ENCODE measurements around the gene PKNOX1. TPM values are rescaled to one million over a fixed set of nuclear protein-coding genes. Genes with fewer than 3 reads are reported as not detected.

The PKNOX1 gene
- total RNA-seq, 1 experiment from 2014 or later = 30.6 TPM

DNA sequence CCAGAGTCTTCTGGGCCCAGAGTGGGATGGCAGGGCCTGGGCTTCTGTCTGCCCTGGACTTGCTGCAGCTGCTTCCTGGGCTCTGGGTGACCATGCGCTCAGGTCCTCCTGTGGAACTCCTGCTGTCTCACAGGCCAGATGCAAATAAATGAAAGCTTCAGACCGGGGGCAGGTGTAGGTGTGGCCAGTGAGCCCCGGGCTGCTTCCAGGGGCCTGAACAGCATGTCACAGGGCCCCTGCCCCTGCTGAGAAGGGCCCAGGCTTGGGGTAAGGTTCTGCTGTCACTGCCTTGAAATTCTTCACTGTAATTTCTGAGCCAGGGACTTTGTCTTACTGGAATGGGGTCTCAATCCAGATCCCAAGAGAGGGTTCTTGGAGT is 2.5 kb upstream of the PKNOX1 start:
- peaks cover 4% of the 10 kb centered on the region for H3K9me3 ChIP-seq (ENCODE audit: low read depth, low read length, poor library complexity, severe bottlenecking)
- H3K27me3 ChIP-seq (replicated peaks; ENCODE audit: insufficient read depth, low read depth, low read length, poor library complexity) = no peaks in the 10 kb centered on the region
- no peak overlapping the region for H3K27ac ChIP-seq (ENCODE audit: low read depth, low read length, poor library complexity, severe bottlenecking)
- H3K36me3 ChIP-seq (ENCODE audit: insufficient read depth, low read length, poor library complexity, severe bottlenecking) = peaks cover 5% of the 10 kb centered on the region
- BruUV-seq (replicated peaks) = no TSS peak
- no peak for DNase-seq (ENCODE audit: low spot score)
- intact Hi-C loops (cut with micrococcal nuclease; ENCODE audit: unreplicated experiment) = loop anchor here (5.0 kb wide), 1 partner anchor 50 kb away; no protein-coding TSS in a partner anchor
- ChIA-PET CTCF (no interaction called here), POLR2A (ENCODE audit: low non-redundant PET) (no interaction called here)
- no peak for TF ChIP-seq EZH2 (IDR thresholded peaks at IDR 0.05; ENCODE audit: borderline replicate concordance, low read depth, low read length, poor library complexity, severe bottlenecking)
- H3K4me1 ChIP-seq (ENCODE audit: insufficient read depth, low read length, poor library complexity, severe bottlenecking) = peaks cover 7% of the 10 kb centered on the region
- H3K4me3 ChIP-seq (ENCODE audit: low read depth, low read length, poor library complexity, severe bottlenecking) = no peak overlapping the region

DNA sequence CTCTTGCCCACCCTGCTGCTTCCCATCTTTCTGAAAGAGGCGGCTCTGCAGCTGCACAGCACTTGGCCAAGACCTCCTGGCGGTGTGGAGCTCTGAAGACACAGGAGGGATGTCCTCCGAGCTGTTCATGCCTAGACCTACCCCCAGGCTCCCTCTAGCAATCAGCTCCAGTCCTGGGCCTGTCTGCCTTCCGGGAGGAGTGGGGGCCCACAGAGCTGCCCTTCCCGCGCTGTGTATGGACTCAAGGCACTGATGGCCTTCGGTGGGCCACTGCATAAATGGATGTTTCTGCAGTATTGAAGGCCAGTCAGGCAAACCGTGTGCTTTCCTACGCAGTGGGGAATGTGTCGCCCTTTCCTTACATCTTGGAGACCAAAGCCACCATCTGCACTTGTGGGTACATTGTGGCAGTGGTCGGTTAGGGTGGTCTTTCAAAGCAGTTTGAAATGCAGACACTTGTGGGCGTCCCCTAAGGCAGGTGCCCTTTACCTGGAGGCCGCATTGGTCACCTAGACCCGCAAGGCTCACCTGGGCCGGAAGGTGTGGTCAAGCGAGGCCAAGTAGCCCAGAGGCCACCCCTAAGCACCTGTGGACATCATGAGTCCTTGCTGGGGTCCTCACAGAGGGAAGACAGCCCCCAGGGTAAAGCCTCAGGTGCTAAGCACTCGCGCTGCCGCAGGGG is 912 bp upstream of the PKNOX1 start:
- intact Hi-C loops (cut with micrococcal nuclease; ENCODE audit: unreplicated experiment) = loop anchor here (5.0 kb wide), 1 partner anchor 51 kb away; no protein-coding TSS in a partner anchor
- Histone ChIP-seq H3K9me3 (ENCODE audit: low read depth, low read length, poor library complexity, severe bottlenecking) (peaks cover 11% of the 10 kb centered on the region), H3K27me3 (replicated peaks; ENCODE audit: insufficient read depth, low read depth, low read length, poor library complexity) (no peaks in the 10 kb centered on the region), H3K4me3 (ENCODE audit: low read depth, low read length, poor library complexity, severe bottlenecking) (peak overlapping the region; percentile 40), H3K4me1 (ENCODE audit: insufficient read depth, low read length, poor library complexity, severe bottlenecking) (peaks cover 7% of the 10 kb centered on the region), H3K27ac (ENCODE audit: low read depth, low read length, poor library complexity, severe bottlenecking) (peak overlapping the region; percentile 77), H3K36me3 (ENCODE audit: insufficient read depth, low read length, poor library complexity, severe bottlenecking) (peaks cover 11% of the 10 kb centered on the region)
- BruUV-seq (replicated peaks) = no TSS peak
- TF ChIP-seq EZH2 (IDR thresholded peaks at IDR 0.05; ENCODE audit: borderline replicate concordance, low read depth, low read length, poor library complexity, severe bottlenecking) = no peak
- TF ChIP-seq, protein P1, sequence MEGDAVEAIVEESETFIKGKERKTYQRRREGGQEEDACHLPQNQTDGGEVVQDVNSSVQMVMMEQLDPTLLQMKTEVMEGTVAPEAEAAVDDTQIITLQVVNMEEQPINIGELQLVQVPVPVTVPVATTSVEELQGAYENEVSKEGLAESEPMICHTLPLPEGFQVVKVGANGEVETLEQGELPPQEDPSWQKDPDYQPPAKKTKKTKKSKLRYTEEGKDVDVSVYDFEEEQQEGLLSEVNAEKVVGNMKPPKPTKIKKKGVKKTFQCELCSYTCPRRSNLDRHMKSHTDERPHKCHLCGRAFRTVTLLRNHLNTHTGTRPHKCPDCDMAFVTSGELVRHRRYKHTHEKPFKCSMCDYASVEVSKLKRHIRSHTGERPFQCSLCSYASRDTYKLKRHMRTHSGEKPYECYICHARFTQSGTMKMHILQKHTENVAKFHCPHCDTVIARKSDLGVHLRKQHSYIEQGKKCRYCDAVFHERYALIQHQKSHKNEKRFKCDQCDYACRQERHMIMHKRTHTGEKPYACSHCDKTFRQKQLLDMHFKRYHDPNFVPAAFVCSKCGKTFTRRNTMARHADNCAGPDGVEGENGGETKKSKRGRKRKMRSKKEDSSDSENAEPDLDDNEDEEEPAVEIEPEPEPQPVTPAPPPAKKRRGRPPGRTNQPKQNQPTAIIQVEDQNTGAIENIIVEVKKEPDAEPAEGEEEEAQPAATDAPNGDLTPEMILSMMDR (conservative IDR thresholded peaks at IDR 0.05; ENCODE audit: low read depth, low read length) = no peak
- DNase-seq (ENCODE audit: low spot score) = no peak
- CTCF ChIA-PET = no interaction called here
- POLR2A ChIA-PET (ENCODE audit: low non-redundant PET) = interaction anchor here (0.6 to 0.7 kb wide), 2 partner anchors 19 to 41 kb away, joined by 3 read pairs; no protein-coding TSS in a partner anchor

DNA sequence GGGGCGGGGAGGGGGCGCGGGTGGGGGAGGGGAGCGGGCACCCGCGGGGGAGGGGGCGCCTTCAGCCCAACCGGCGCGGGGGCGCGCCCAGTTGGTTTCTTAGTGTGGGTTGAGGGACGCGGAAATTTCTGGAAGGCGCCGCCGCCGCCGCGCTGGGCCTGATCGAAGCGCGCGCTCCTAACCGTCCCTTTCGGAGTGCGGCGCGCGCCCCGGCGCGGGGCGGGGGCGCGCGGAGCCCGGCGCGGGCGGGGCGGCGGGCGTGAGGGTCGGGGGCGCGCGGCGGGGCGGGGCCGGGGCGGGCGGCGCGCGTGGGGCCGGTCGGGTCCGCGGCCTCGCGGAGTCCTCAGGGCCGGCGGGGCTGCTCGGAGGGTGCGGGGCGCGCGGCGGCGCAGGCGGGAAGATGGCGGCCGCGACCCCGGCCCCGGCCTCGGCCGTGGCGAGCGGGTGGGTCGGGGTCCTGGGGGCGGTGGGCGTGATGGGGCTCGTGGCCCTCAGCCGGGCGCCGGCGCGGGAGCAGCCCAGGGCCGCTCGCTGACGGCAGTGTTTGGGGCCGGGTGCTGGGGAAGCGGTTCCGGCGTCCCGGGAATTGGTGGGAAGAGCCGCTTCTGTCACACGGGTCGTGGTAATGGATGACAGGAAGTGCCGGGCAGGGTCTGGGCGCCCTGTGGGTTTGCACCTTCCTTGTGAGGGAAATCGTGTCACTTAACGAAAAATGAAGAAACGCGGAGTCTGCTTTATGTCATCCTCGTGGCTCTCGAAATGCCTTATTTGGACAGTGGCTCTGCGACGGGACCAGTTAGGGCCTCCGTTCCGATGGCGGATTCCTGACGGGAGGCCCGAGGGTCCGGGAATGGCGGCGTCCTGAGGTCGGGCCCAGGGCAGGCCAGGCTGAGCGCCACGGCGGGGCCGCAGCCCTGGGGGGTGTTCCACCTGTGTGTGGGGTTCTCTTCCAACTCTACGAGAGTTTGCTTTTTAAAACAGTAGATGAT is 764 bp downstream of the PKNOX1 start:
- Histone ChIP-seq H3K9me3 (ENCODE audit: low read depth, low read length, poor library complexity, severe bottlenecking) (peaks cover 11% of the 10 kb centered on the region), H3K4me3 (ENCODE audit: low read depth, low read length, poor library complexity, severe bottlenecking) (peak overlapping the region; percentile 73), H3K27me3 (replicated peaks; ENCODE audit: insufficient read depth, low read depth, low read length, poor library complexity) (no peaks in the 10 kb centered on the region), H3K36me3 (ENCODE audit: insufficient read depth, low read length, poor library complexity, severe bottlenecking) (peaks cover 18% of the 10 kb centered on the region), H3K4me1 (ENCODE audit: insufficient read depth, low read length, poor library complexity, severe bottlenecking) (peaks cover 7% of the 10 kb centered on the region), H3K27ac (ENCODE audit: low read depth, low read length, poor library complexity, severe bottlenecking) (peak overlapping the region; percentile 94)
- ChIA-PET CTCF (no interaction called here), POLR2A (ENCODE audit: low non-redundant PET) (no interaction called here)
- TF ChIP-seq EZH2 (IDR thresholded peaks at IDR 0.05; ENCODE audit: borderline replicate concordance, low read depth, low read length, poor library complexity, severe bottlenecking) = no peak
- TF ChIP-seq, protein P1 (conservative IDR thresholded peaks at IDR 0.05; ENCODE audit: low read depth, low read length) = no peak
- BruUV-seq (replicated peaks) = no TSS peak
- intact Hi-C loops (cut with micrococcal nuclease; ENCODE audit: unreplicated experiment) = loop anchor here (5.0 kb wide), 1 partner anchor 53 kb away; no protein-coding TSS in a partner anchor
- peak; percentile 82 for DNase-seq (ENCODE audit: low spot score)

Data from A673 (cell line).